GM18951 (cell line): ENCODE results near the gene S100A11.

Source experiments
- POLR2A ChIP-seq: IDR thresholded peaks from 4 replicates; pipeline ENCODE4 v1.6.1; 2011; ENCODE audit warnings: mild to moderate bottlenecking; ENCODE audit not compliant: insufficient read length, insufficient read depth; ENCODE audit errors: extremely low read depth
- in situ Hi-C: fragments of 300-500 bp; cut with MboI; formaldehyde crosslinking; loops from one replicate; pipeline ENCODE4 v1.12.0; 2022; ENCODE audit warnings: low sequenced_read_pairs, mixed read lengths, inconsistent platforms; ENCODE audit not compliant: unreplicated experiment

Gene S100A11

DNA sequence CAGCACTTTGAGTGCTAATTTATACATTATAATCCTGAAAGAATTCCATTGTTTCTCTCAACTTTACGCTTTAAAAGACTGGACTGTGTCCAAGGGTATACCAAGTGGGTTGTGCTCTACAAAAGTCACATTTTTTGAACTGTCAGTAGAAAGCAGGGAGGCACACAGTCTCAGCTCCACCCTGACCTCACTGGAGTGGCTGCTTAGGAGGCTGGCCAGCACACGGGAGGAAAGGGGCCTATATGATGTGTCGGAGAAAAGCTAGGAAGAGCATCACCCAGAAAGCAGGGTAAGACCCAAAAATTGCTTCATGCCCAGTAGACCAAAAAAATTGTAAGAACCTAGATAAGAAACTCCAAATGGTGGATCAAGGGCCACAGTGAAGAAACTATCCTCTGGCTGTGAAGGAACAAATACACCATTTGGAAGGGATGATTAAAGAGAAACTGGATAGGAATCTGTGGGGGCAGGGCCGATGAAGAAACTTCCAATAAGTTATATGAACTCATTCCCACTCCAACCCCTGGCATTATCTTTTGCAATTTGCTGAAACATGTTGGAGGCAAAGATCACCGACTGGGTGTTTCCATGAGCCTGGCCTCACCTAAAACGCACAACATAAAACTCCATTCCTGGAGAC, 45.0 kb downstream of the S100A11 start:
- no peak for TF ChIP-seq POLR2A
- in situ Hi-C loops = no loop called here

DNA sequence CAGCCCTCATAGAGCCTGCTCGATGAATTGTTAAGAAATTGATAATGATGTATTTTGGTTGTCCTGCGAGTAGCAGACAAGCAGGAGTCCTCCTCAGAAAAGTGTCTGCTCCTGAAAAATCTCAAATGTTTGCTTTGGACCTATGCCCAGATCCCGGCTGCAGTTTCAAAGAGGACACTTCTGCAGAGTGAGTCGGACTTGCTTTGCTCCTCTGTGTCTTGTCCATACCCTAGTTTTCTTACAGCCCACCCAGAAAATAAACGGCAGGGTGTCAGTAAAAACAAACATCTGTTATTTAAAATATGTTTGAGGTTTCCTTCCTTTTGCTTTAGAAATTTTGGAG, 46.0 kb downstream of the S100A11 start:
- in situ Hi-C loops = no loop called here
- TF ChIP-seq POLR2A = no peak

DNA sequence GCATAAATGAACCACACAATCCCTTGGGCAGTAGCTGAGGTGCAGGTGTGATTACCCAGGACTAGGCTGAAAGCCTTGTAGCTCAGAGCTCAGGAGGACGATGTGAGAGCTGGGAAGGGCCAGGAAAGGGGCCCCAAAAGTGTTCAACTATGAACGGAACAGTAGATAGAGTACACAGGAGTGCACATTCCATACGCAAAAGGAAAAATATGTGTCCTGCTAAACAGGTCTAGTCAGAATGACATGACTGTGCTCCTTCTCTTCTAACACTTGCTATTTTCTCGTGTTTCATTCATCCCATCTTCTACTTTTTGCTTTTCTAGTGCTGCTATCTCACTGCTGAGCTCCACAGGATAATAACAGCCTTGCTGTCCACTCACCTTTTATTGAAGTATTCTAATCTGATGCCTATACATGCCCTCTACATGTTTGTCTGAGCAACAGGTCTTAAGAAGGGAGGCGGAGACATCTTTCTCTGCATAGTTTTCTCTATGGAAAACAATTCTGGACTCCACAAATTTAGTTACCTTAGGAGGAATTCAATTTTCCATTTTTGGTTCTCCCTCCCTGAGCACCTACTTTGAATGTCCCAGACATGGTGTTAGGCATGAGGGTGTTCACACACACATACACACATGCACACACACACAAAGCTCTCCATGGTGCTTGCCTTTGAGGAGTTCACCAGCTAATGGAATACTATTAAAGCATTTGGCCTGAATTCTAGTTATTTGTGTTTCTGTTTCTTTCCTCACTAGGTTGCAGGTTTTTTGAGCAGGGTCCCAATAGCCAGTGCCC, 46.5 kb downstream of the S100A11 start:
- in situ Hi-C loops = no loop called here
- no peak for TF ChIP-seq POLR2A

DNA sequence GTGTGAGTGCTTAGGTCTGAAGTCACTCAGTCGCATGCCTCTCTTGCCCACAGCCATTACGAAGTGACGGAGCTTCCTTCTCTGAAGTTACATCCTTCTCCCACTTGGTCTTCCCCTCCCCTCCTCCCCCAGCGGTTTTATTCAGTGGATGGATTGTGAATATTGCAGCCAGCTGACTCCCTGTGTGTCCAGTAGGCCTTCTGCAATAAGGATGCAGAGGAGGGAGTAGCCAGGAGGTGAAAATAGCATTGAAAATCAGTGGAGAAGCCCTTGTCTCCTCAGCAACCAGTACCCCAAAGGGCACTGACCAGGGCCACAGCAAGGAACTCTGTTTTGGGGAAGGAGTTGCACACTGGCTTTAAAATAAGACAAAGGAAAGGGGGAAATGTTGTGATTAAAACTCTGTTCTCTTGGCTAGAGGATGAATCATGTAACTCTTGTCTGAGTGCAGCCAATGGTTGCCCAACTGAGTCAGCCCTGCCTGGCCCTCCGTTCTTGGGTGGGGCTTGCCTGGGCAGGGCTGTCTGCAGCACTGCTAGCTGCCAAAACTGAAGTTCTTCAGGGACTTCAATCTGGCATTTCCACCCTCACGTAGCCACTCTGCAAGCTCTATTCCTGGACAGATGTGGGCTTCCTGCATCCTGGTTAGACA, 47.5 kb downstream of the S100A11 start:
- in situ Hi-C loops = no loop called here
- TF ChIP-seq POLR2A = no peak

DNA sequence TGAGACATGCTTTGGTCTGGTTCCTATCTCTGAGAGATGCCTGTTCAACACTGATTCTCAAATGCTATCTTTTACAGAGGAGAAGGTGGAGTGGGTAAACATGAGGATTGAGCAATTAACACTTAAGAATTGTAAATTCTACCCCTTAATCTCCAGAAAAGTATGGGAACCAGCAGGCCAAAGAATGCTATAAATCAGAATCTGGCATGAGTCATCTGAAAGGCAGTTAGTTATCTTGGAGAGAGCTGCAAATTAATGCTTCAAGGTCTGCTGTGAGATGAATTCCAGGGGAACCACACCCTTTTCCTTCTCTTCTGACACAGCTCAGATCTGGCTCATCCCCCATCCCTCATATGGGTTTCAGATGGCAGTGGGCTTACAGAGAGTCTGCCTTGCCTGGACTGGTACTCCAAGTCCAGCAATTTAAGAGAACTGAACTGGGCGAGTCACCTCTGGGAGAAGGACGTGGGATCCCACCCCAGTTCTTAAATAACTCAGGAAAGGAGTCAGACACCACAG, 48.3 kb downstream of the S100A11 start:
- no peak for TF ChIP-seq POLR2A
- in situ Hi-C loops = no loop called here

DNA sequence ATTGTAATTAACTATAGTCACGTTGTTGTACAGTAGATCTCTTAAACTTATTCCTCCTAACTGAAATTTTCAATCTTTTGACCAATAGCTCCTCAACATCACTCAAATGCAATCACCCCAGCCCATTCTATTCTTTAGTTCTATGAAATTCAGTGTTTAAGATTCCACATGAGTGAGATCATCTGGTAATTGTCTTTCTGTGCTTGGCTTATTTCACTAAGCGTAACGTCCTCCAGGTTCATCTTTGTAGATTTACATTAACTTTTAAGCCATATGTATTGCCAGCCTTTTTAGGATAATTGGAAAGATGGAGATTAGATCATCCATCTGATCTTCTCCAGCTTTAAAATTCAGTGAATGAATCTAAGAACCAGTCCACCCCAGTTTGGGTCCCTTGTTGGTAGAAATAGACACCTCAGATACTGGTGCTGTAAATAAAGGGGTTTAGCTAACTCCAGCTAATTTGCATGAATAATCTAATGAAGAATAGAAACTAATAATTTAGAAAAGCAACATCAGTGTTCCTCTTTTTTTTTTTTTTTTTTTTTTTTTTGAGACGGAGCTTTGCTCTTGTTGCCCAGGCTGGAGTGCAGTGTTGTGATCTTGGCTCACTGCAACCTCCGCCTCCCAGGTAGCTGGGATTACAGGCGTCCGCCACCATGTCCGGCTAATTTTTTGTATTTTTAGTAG, 50.2 kb downstream of the S100A11 start:
- TF ChIP-seq POLR2A = no peak
- in situ Hi-C loops = no loop called here

DNA sequence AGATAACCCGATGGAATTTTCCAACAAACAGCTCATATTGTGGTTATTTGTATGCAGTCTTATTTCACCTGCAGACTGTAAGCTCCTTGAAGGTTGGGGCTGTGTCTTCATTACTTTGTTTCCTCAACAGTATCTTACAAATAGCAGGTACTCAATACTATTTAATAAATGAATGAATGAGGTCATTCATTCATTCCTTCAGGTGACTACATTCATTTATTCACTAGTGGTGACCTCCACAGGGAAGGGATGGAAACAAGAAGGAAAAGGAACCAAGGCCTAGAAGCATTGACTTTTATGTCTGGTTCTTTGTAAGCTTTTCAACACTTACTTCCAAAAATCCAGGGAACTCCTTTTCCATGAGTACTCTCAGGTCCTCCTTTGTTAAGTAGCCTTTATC, 51.0 kb downstream of the S100A11 start:
- in situ Hi-C loops = no loop called here
- TF ChIP-seq POLR2A = no peak

DNA sequence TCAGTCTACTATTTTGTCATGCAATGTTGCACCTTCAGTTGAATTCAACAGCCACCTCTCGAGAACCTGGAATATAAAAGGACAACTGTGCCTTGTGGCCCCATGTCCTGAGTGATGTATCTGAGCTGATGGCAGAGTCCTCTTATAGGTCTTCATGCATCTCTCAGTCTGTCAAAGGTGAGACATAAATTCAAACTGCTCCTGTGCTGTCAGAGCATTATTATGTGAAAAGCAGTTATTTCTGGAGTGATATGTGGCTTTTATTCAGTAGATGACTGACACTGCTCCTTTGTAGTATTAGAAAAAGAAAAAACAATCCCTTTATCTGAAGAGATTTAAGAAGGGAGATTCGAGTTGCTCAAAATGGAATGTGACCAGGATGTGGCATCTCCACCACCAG, 51.5 kb downstream of the S100A11 start:
- no peak for TF ChIP-seq POLR2A
- in situ Hi-C loops = no loop called here

DNA sequence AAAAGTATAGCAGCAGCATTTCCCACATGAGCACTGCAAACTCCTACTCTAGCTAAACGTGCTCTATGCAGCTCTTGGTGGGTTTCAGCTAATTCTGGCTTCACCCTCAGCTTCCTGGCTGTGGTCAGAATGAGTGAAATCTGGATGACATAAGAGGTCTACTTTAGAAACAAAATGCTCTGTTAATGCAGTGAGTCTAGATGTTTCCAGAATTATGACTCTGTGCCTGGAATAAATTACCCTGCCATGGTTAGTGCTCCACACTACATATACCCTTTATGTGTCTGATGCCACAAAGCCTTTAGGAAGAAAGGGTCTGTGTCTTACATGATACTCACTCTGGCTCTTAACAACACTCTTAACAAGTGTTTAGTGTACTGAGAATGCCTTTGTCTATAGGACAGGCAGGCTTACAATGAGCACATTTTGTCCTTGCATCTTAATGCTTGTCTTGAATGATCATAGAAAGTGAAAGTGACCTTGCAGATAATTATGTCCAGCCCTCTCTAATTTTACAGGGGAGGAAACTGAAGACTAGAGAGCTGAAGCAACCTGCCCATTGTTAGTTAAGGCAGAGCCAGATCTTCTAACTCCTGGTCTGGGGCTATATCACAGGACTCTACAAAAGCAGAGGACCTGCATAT, 52.4 kb downstream of the S100A11 start:
- in situ Hi-C loops = no loop called here

More for the DNA sequence above, 52.4 kb downstream of the S100A11 start:
- TF ChIP-seq POLR2A = no peak
